GM21717 (cell line): ENCODE results near the gene CPN2.

ENCODE experiments used
- ATAC-seq: cut with Tn5 transposase; IDR thresholded peaks from one replicate; pipeline ENCODE4 v1.9.1; 2021; ENCODE audit warnings: mild to moderate bottlenecking, moderate library complexity; ENCODE audit not compliant: unreplicated experiment

Gene CPN2

DNA sequence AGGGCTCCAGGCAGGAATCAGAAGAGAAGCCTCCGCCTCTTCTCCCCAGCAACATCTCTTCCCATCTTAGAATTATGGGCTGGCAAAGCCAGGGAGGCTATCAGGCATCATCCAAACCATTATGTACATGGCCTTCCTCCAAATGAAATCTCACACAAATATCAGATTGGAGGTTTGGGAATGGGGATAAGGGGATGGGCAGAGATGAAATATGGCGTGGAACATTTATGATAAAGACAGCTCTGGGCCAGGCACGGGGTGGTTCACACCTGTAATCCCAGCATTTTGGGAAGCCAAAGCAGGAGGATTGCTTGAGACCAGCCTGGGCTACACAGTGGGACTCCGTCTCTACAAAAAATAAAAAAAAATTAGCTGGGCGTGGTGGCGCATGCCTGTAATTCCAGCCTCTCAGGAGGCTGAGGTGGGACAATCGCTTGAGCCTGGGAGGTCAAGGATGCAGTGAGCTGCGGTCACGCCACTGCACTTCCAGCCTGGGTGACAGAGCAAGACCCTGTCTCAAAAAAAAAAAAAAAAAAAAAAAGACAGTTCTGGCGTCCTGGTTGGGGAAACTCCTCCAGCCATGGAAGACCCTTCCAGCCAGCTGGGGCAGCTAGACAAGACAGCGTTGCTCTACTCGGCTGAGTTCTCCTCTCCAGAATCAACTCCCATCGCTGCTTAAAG, 36.6 kb downstream of the CPN2 start:
- ATAC-seq, result no peak

DNA sequence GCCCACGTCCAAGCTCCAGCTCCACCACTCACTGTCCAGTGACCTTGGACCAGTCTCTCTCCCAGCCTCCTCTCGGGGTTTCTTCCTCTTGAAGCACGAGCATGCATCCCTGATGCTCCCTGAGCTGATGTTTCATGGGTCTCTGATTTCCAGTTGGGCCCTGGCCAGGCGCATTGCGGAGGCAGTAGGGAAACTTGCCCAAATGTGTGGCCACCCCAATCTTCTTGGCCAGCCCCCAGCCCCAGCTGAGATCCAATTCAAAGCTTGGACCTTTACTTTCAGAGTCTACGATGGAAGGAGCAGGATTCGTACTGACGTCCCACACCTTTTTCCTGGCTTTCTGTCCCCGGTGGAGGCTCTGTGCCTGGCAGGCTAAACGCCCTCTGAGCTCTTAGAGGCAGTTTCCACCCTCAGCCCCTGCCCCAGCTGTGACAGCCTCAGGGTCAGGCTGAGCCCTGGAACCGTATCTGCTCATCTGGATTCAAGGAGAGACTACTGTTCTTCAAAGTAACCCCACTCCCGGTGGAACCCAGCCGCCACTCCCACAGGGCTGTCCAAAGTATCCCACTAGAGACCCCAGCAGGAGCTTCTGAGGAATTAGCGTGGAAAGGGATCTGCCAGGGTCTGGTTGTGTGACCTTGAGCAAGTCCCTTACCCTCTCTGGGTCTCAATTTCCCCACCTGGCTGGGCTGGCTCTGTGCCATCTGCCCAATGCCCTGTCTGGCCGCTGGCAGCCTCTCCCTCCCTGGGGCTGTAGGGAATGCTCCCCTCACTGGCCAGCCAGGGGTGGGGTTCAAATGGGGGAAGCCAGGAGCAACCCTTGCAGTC, 37.4 kb downstream of the CPN2 start:
- ATAC-seq, result no peak

DNA sequence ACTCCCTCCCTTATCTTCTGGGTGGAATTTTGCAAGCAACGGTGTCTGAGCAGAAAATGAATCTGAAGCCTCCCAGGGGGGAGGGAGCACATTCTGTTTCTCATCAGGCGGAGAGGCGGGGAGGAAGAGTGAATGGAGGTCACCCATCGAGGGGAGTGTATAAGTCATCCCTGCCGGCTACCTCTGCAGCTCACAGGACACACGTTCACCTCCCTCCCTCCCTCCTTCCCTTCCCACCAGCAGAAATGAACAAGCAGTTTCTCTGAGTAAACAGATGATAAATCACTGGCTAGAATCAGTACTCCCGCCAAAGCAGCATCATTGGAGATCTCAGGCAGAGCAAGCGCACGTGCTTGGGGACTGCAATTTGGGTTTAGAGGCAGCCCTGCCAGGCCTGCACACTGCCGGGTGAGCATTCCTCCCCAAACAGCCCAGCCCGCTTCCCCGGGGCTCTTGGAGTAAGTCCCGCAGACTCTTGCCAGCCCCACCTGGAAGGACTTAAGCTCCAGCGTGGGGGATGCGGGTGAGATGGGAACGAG, 38.3 kb downstream of the CPN2 start:
- ATAC-seq, result no peak

DNA sequence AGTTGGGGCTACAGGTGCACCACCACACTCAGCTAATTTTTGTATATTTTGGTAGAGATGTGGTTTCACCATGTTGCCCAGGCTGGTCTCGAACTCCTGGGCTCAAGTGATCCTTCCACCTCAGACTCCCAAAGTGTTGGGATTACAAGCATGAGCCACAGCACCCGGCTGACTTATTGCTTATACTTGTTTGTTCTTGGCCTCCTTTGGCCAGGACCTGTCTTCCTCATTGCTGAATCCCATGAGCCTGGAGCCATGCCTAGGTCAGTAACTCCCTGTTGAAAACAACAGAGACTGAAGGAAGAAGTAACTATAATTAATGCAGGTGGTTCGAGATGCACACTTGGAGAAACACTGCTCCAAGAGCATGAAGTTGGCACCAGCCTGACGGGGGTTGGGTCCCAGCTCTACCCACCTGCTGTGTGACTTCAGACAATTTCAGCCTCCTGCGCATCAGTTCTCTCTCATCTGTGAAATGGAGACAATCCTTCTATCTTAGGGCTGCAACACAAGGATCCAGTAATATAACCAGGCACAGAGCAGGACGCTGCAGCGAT, 38.9 kb downstream of the CPN2 start:
- ATAC-seq, result no peak

DNA sequence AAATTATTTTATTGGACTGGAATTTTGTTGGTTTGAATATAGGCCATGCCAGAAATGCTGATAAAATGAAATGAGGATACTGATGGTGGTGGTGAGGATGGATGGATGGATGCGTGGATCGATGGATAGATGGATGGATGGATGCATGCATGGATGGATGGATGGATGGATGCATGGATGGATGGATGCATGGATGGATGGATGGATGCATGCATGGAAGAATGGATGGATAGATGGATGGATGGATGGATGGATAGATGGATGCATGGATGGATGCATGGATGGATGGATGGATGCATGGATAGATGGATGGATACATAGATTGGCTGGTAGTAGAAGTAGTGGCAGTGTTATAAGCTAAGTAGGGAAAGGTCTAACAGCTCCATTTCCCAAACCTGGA, 40.1 kb downstream of the CPN2 start:
- ATAC-seq, result no peak

DNA sequence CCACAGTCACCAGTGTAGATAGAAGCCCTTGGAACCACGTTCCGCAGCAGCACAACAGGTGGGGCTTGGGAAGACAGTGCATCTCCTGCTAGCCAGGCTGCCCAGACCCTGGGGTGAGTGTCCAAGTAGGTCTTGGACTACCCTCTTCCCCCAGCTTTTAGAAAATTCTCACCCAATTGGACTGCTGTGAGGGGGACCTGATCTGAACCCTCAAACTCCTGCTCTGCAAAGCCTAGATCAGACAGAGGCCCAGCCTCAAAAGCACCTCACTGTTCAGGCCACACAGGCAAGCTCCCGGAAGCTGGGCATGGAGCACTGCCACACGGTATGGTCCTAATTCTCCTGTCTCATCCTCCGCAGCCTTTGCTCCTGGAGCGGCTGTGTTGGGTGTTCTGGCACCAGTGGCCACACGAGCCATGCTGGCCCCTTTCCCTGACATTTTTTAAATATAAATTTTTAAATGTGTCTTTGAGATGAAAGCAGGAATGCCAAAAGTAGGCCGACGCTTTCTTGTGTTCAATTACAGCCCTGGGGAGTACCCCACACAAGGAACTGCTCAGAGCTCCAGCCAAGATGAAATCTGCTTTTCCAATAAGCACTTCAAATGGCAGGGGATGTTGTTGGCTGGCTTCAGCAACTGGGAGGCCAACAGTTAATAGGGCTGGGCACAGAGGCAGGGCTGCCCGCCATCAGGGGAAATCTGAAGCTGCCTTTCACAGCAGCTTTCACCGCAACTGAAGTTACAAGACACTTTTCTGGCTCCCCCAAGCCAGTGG, 40.9 kb downstream of the CPN2 start:
- no peak for ATAC-seq

DNA sequence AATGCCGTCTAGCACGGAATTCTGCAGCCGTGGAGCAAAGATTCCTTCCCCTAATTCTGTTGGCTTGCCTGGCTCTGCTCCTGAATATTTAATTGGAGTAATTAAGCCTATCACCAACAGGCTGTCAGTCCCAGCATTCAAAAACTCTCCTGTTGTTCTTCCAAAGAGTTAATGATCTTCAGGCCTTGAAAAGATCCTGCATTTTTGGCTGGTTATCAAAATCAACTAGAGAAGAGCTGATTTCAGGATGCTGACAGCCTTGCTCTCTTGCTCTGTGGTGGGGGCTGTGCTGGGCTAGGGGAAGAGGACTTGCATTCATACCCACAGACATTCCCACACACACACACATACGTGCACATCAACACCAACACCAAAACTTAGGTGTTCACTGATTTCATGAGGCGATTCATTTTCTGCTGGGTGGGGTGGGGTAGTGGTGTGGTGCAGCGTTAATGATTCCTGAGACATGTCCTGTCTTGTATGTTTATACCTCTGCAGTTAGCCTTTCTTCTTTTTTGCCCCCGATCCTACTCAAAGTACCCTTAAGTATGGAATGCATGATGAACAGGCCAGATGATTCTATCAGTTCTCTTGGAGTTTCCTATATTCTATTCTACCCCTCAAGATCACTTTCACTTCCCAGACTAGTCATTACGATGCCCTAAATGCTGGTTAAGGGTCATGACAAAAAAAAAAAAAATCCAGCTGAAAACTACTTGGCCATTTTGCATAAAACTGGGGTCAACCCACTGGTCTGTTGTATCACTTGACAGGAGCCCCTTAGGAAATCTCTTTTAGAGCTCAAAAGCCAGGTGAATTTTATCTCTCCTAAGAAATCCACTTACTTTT, 42.3 kb downstream of the CPN2 start:
- ATAC-seq, result no peak

DNA sequence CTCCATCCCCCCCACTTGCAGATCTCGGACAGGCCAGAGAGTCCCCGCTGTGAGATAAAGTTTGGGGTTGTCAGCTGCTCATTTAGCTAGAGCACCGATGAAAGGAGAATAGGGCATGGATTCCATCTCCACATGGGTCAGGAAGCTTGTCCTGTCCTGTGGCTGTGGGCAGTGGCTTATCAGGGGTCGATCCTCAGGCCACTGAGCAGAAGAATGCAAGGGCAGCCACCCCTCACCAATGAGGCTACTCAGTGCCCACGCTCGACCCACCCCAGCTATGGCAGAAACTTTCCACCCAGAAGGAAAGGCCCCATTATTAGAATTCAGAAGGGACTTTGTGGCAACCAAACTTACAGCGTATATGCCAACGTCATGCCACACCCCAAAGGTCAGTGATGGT, 43.3 kb downstream of the CPN2 start:
- ATAC-seq, result no peak

DNA sequence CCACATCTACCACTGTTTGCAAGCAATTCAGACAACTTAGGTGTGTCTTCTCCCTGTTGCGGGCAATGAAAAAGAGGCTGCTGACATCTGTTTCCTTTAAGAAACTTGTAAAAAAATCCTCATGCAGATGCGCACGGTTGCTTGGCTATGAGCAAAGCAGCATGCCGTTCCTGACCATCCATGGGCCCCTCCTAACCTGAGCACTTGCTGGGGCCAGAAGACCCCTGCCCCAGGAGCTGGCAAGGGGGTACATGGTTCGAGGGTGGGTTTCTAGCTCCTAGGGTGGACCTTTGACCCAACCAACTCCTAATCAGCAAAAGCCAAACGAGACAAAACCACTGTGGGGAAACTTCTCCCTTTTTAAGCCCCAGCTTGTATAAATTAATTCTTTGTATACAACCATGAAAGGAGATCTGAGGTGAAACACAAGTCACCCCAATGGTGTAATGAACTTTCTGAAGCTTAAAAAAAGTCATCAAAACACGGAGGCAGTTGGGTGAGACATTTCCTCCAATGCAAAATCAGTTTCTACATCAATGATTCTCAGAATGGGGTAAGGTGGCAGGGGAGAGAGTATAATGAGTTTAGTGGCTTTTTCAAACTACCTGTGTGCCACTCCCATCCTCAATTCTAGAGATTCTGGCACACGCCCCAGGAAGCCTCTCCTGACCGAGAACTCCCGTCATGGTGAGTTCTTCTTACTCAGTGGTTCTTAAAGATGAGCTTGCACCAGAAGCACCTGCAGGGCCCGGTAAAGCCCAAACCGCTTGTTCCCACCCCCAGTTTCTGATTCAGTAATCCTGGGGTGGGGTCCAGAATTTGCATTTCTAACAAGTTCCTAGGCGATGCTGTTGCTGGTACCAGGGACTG, 44.1 kb downstream of the CPN2 start:
- ATAC-seq, result peak; percentile 58

DNA sequence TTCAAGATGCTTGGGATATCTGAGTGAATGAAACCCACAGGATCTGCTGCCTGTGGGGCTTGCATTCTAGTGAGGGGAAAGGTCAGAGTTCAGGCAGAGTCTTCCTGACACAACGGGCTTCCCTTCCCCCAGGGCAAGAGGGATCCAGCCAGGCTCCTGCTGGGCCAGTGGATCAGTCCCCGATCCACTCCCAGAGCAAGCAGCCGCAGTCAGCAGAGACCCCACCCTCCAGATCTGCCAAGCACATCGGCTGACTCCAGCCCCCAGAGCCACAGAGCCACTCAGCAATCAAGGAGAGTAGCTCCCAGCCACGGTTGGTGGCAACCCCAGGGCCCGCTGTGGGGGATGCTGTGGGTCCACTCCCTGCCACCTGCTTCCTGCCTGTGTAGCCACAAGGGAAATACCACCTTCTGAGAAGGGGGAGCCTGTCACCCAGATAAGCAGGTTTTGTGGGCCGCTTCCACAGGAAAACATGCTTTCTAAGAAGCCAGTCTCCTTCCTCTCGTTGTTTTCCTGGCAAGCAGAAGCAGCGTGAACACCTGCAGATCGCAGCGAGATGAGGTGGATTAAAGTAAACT, 44.9 kb downstream of the CPN2 start:
- ATAC-seq, result peak; percentile 50

DNA sequence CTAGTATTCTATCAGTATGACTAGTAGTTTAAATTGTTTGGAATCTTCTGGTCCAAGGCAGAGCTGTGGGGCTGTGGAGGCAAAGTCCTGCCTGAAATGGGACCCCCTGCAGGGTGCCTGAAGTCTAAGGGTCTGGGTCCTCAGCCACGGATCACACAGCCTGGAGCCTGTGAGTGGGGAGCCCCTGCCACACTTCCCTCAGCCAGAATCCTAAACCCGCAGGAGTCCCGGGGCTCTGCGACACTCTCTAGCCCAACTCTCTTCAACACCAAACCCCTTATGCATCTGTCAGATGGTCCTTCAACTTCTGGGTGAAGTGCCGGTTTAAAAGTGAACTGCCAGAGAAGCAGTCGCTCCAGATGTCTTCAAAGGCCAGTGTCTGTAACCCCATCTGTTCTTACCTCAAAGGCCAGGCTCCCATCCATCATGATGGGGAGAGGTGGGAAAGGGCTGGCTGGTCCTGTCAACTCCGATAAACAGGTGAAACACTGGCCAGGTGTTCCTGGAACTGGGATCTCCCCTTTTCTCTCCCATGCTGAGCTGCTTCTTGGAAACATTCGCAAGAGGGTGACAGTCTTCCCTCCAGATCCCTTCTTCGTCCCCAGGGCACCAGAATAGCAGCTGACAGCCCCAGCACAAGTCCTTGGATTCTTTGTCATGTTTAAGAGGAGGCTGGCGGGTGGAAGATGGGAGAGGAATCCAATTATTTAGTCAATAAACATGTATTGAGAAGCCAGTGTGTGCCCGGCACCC, 45.6 kb downstream of the CPN2 start:
- no peak for ATAC-seq

DNA sequence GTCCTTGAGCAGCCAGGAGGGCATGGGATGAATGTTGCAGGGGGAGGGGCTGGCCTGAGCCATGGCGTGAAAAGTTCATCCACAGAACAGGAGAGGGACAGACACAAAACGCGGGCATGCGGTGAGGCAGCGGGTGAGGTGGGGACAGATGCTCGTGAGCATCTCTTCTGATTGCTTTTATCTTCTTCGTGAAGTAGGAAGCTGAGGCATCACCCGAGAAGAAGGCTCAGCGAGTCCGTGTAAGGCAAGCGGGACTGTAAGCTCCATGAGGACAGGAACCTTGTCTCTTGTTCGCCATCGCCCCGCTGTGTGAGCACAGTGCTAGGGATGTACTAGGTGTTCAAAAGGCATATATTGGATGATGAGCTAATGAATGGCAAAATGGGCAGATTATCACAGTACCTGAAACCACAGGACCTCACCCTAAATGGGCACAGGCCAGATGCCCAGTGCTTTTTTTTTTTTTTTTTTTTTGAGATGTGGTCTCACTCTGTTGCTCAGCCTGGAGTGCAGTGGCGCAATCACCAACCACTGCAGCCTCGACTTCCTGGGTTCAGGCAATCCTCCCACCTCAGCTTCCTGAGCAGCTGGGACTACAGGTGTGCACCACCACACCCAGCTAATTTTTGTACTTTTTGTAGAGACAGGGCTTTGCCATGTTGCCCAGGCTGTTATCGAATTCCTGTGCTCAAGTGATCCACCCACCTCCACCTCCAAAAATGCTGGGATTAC, 46.8 kb downstream of the CPN2 start:
- no peak for ATAC-seq

DNA sequence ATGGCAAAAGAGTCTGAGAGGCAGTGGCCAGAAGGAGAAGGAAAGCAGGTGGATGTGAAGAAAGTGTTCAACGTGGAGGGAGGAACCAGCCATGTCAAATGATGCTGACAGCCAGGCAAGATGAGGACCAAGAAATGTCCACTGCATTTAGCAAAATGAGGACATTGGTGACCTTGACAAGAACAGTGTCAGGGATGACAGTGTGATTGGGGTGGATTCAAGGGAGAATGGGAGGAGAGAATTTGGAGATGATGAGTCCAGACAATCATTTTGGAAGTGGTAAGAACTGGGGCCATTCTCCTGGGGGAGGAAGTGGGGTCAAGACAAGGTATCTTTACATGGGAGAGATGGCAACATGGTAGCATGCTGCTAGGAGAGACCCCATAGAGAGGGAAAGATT, 47.4 kb downstream of the CPN2 start:
- no peak for ATAC-seq

DNA sequence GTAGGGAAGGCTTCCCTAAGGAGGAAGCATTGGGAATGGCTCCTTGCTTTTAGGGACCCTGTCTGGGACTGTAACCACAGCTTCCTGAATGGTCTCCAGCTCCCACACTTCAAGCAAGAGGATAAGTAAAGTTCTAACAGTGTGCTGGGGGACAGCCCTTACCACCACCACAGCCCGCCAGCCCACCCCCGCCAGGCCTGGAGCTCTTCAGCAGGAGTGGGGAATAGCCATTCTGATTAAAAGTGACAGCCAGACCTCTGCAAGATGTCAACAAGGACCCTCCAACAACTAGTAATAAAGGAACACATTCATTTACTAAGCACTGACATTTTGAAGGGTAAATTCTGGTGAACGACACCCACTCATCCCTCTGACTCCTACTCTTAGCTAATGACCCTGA, 49.4 kb downstream of the CPN2 start:
- ATAC-seq, result no peak

DNA sequence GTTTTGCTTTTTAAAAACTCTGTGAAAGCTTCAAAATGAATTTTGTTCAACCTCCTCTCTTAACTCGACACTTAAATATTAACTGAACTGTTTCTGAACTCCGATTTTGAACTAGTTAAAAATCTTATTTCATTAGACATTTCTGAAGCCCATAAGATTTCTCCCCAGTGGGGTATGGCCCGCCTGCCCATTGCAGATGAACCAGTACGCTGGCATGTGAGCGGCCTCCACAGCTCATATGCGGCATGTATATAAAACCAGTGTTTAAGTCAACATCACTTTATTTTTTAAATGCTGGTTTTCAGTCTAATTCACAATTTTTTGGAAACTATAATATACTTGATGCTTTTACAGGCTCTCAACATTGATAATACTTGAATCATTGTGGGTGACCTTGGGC, 50.2 kb downstream of the CPN2 start:
- no peak for ATAC-seq

DNA sequence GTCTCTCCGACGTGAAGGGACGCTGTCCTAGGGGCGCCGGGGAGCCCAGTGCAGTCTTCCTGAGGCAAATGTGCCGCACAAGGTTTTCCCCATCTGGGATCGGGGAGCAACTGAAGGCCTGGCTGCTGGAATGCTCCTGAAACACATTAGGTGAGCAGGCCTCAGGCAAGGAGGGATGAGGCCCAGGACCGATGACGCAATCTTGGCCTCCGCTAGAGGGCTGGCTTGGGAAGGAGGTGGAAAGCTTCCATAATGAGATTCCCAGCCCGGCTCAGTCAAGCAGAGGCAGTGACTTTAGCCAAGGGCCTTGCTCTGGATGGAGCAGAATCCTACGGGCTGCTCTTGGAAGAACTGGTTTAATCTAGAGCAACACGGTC, 50.8 kb downstream of the CPN2 start:
- ATAC-seq, result no peak

DNA sequence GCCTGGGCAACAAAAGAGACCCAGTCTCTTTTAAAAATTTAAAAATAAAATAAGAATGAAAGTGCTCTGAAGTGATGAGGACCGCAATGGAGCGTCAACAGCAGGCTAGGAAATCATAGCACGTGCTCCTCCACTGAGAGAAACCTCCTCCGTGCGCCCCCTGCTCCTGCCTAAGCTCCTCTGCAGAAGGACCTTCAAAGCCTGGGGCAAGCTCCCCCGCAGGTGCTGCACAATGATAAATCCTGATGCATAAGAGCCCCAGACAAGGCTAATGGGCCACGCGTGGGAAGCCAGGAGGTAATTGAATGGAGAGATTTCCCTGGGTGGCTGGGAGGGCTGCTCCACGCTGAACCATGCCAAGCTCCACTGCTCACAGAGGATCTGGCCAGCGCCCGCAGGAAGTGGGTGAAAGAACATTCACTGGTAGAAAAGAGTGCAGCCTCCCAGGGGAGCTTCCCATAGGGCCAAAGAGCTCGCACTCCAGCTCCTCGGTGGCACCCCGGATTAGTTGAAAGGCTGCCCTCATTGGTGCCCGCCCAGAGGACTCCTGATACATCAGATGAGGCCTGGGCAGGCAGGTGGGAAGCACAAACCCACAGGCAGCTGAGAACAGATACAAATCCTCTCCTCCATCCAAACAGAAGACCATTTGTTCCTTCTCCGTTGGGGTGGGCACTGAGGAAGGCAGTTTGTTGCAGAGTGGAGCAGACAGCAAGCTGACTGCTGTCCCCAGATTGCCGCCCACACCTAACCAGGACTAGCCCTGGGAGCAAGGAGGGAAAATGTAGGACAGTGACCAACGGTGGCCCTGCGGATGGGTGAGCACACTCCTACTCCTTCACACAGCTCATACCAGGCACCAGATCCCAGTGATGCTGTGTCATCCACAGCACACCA, 52.5 kb downstream of the CPN2 start:
- no peak for ATAC-seq
